Endothelial cell of umbilical vein (primary cell): ENCODE measurements around the gene GNAO1.

Source experiments
- EZH2 ChIP-seq: IDR thresholded peaks from 2 replicates; pipeline ENCODE4 v1.6.1; 2012; ENCODE audit warnings: borderline replicate concordance, low read depth, mild to moderate bottlenecking, moderate library complexity, low read length, inconsistent platforms; ENCODE audit not compliant: severe bottlenecking
- FOS ChIP-seq: IDR thresholded peaks from 2 replicates; pipeline ENCODE4 v1.6.1; 2011; ENCODE audit warnings: mild to moderate bottlenecking, low read length, moderate library complexity, borderline replicate concordance; ENCODE audit not compliant: insufficient read depth
- JUN ChIP-seq: IDR thresholded peaks from 2 replicates; pipeline ENCODE4 v1.6.1; 2011; ENCODE audit warnings: borderline replicate concordance, low read depth; ENCODE audit not compliant: insufficient read length, insufficient read depth
- POLR2A ChIP-seq: IDR thresholded peaks from 2 replicates; pipeline ENCODE4 v1.6.1; 2012; ENCODE audit warnings: low read depth, mild to moderate bottlenecking, control low read depth, low read length
- POLR2AphosphoS5 ChIP-seq: IDR thresholded peaks from 2 replicates; pipeline ENCODE4 v1.6.1; 2012; ENCODE audit warnings: low read depth, mild to moderate bottlenecking, control low read depth, low read length, moderate library complexity; ENCODE audit not compliant: insufficient read depth
- TF ChIP-seq, protein P1 (sequence below), 2 donors: IDR thresholded peaks; 1 replicate in 1 of 2; 2 replicates in 1 of 2; pipeline ENCODE4 v1.5.1; 2011; ENCODE audit warnings: low read length in 2 of 2, mild to moderate bottlenecking in 2 of 2, moderate library complexity in 2 of 2, control low read depth in 1 of 2, inconsistent platforms in 1 of 2, low read depth in 1 of 2; ENCODE audit not compliant: insufficient read depth in 1 of 2; ENCODE audit errors: extremely low read depth in 1 of 2
- TF ChIP-seq, protein P2 (sequence below): IDR thresholded peaks from 2 replicates; pipeline ENCODE4 v1.6.1; 2011; ENCODE audit not compliant: insufficient read depth, insufficient read length

GRCh38 chr16:56245197-56245596 lies 53.9 kb downstream of the GNAO1 start:
- TF ChIP-seq, protein P1, sequence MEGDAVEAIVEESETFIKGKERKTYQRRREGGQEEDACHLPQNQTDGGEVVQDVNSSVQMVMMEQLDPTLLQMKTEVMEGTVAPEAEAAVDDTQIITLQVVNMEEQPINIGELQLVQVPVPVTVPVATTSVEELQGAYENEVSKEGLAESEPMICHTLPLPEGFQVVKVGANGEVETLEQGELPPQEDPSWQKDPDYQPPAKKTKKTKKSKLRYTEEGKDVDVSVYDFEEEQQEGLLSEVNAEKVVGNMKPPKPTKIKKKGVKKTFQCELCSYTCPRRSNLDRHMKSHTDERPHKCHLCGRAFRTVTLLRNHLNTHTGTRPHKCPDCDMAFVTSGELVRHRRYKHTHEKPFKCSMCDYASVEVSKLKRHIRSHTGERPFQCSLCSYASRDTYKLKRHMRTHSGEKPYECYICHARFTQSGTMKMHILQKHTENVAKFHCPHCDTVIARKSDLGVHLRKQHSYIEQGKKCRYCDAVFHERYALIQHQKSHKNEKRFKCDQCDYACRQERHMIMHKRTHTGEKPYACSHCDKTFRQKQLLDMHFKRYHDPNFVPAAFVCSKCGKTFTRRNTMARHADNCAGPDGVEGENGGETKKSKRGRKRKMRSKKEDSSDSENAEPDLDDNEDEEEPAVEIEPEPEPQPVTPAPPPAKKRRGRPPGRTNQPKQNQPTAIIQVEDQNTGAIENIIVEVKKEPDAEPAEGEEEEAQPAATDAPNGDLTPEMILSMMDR (IDR thresholded peaks at IDR 0.05; ENCODE audit: extremely low read depth in 1 of 2, insufficient read depth in 1 of 2, low read depth in 1 of 2, low read length in 2 of 2) = no peak
- TF ChIP-seq EZH2 (no peak), POLR2A (no peak), JUN (no peak), POLR2AphosphoS5 (no peak), FOS (no peak)
- TF ChIP-seq, protein P2, sequence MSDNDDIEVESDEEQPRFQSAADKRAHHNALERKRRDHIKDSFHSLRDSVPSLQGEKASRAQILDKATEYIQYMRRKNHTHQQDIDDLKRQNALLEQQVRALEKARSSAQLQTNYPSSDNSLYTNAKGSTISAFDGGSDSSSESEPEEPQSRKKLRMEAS = no peak
